ENCODE results near the gene VAC14. TPM values are rescaled to one million over a fixed set of nuclear protein-coding genes. Genes with fewer than 3 reads are reported as not detected.

VAC14 gene
- total and polyA plus RNA-seq, 2 of the 8 experiments (the other 6 are each of a cell fraction or from before 2014, with no cell fraction given), result 56.0 to 108 TPM

GRCh38 chr16:70670175-70670574, 130.8 kb downstream of the VAC14 start (continued):
- TF ChIP-seq CTBP2 (IDR thresholded peaks at IDR 0.05; ENCODE audit: borderline replicate concordance, insufficient read depth, insufficient read length, low read length), result no peak
- TF ChIP-seq HDAC6 (IDR thresholded peaks at IDR 0.05; ENCODE audit: low read depth, low read length), result no peak
- no peak for TF ChIP-seq MAFK (IDR thresholded peaks at IDR 0.05; ENCODE audit: low read depth, low read length)
- TF ChIP-seq PHF8 (conservative IDR thresholded peaks at IDR 0.05; ENCODE audit: low read depth, low read length), result no peak
- no peak for TF ChIP-seq TAF1 (IDR thresholded peaks at IDR 0.05; ENCODE audit: low read depth, low read length)
